Measurements from ENCODE around the gene WDR20. TPM values are rescaled to one million over a fixed set of nuclear protein-coding genes. Genes with fewer than 3 reads are reported as not detected.
A peak's percentile ranks its signal among the peaks of the same experiment; 100 is the strongest.

WDR20 gene
- total RNA-seq, 1 donor from 2014 or later, result 33.4 TPM

DNA sequence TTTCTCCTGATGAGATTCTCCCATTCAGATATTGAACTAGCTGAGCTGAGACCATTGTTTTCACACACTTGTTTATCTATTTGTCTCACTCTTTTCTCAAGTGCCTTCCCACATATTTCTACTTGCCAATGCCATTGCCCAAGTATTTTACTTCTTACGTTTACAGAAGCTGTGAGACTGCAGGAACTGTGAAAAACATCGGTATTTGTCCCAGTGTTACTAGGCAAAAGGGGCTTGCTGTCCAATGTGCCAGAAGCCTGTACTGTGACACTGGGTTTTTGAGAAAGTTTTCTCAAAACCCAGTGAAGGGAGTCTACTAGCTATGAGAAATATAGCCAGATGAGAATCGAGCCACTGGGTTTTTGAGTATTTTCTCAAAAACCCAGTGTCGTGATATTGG is 37.5 kb downstream of the WDR20 start:
- Mint-ChIP-seq H3K4me1 (ENCODE audit: unreplicated experiment) (peaks cover 32% of the 10 kb centered on the region), H3K4me3 (peak overlapping the region; percentile 23), H3K27ac (peak overlapping the region; percentile 99), H3K36me3 (peaks cover 27% of the 10 kb centered on the region), H3K9me3 (no peaks in the 10 kb centered on the region), H3K27me3 (no peaks in the 10 kb centered on the region)
- no peak for DNase-seq (ENCODE audit: extremely low spot score, unreplicated experiment)
- TF ChIP-seq, protein P1, sequence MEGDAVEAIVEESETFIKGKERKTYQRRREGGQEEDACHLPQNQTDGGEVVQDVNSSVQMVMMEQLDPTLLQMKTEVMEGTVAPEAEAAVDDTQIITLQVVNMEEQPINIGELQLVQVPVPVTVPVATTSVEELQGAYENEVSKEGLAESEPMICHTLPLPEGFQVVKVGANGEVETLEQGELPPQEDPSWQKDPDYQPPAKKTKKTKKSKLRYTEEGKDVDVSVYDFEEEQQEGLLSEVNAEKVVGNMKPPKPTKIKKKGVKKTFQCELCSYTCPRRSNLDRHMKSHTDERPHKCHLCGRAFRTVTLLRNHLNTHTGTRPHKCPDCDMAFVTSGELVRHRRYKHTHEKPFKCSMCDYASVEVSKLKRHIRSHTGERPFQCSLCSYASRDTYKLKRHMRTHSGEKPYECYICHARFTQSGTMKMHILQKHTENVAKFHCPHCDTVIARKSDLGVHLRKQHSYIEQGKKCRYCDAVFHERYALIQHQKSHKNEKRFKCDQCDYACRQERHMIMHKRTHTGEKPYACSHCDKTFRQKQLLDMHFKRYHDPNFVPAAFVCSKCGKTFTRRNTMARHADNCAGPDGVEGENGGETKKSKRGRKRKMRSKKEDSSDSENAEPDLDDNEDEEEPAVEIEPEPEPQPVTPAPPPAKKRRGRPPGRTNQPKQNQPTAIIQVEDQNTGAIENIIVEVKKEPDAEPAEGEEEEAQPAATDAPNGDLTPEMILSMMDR (conservative IDR thresholded peaks at IDR 0.05), result no peak

DNA sequence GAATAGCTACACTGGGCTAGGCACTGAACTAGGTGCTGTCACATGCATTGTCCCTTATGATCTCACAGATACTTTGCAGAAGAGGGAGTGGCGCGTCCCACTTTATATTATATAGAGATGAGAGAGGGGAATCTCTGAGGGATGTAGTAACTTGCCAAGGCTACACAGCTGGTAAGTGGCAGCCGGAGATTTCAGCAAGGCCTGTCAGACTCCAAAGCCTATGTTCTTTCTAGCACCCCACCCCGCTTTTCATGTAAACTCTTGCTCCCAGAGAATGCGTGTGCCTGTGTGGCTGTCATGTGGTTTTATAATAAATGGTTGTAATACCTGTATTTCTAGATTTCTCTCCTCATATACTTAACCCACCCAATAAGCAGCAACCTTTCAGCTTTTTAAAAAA is 39.1 kb downstream of the WDR20 start:
- Mint-ChIP-seq H3K27ac (peak overlapping the region; percentile 99), H3K36me3 (peaks cover 27% of the 10 kb centered on the region), H3K4me3 (peak overlapping the region; percentile 78), H3K9me3 (no peaks in the 10 kb centered on the region), H3K27me3 (no peaks in the 10 kb centered on the region), H3K4me1 (ENCODE audit: unreplicated experiment) (peaks cover 44% of the 10 kb centered on the region)
- TF ChIP-seq, protein P1 (conservative IDR thresholded peaks at IDR 0.05), result no peak
- no peak for DNase-seq (ENCODE audit: extremely low spot score, unreplicated experiment)

DNA sequence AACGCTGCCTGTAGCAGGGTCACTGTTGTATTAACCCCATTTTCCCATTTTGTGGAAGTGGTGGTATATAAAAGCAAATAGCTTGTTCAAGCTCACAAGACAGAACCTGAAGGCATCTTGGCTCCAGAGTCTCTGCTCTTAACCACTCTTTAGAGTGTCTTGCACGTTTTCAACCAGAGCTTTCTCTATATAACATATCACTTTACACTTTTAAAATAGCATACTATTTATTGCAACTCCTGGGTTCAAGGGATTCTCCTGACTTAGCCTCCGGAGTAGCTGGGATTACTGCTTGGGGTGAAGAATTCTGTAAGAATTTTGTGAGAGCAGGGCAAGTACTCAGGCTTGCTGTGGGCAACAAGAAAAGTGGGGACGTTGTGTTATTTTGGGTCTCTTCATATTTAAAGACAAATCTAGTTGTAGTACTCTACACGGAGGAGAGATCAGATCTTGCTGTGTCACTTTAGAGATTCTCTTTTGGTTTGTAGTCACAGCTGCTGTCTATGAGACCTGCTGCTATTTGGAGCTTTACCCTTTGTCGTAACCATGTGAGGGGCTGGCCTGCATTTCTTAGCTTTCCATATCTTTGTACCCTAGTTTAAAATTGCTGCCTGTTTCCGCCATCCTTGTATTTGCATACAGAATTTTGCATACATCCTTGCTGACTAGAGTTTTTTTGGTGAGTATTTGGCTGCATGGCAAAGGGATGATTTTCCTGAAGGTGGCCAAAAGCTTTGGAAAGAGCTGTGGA is 40.7 kb downstream of the WDR20 start:
- Mint-ChIP-seq H3K27me3 (no peaks in the 10 kb centered on the region), H3K9me3 (no peaks in the 10 kb centered on the region), H3K4me1 (ENCODE audit: unreplicated experiment) (peaks cover 59% of the 10 kb centered on the region), H3K4me3 (no peak overlapping the region), H3K36me3 (peaks cover 18% of the 10 kb centered on the region), H3K27ac (peak overlapping the region; percentile 65)
- no peak for DNase-seq (ENCODE audit: extremely low spot score, unreplicated experiment)
- TF ChIP-seq, protein P1 (conservative IDR thresholded peaks at IDR 0.05), result no peak

DNA sequence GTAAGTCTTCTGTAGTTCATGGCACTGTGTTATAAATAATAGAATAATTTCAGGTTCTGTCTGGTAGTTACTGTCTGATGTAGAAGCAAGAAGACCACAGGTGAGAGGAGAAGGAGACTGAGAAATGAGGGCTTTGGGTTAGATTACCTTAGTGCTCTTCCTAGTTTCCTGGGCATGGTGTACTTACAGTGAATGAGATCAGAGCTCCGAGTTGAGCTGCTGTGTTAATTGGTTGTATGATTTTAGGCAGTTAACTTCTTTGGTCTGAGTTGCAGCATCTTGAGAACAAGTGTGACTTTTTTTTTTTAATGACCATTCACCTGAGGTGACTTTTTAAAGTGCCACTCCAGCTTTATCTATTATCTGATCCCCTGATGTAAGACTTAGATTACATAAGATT is 41.5 kb downstream of the WDR20 start:
- TF ChIP-seq, protein P1 (conservative IDR thresholded peaks at IDR 0.05), result no peak
- no peak for DNase-seq (ENCODE audit: extremely low spot score, unreplicated experiment)
- H3K27me3 Mint-ChIP-seq, result no peaks in the 10 kb centered on the region
- H3K4me1 Mint-ChIP-seq (ENCODE audit: unreplicated experiment), result peaks cover 67% of the 10 kb centered on the region
- H3K27ac Mint-ChIP-seq, result peak overlapping the region; percentile 65
- peaks cover 17% of the 10 kb centered on the region for H3K36me3 Mint-ChIP-seq
- no peak overlapping the region for H3K4me3 Mint-ChIP-seq
- H3K9me3 Mint-ChIP-seq, result no peaks in the 10 kb centered on the region

DNA sequence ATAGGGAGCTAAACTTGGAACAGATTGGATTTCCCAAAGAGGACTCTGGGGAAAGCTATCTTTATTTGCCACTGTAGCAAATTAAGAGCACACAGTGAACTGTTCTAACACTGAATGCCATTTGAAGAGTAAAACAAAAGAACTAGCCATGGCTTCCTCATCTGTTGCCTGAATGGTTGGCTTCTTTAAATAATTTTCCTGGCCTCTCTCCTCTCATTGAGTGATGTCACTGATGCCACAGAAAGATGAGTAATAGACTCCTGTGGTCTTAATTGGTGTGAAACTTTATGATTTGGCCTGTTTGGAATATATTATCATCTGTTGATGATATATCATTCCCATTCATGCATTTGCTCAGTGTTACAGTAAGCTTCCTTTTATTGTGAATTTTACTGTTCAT is 42.5 kb downstream of the WDR20 start:
- Mint-ChIP-seq H3K36me3 (peaks cover 17% of the 10 kb centered on the region), H3K4me1 (ENCODE audit: unreplicated experiment) (peaks cover 69% of the 10 kb centered on the region), H3K9me3 (no peaks in the 10 kb centered on the region), H3K27ac (no peak overlapping the region), H3K4me3 (no peak overlapping the region), H3K27me3 (no peaks in the 10 kb centered on the region)
- TF ChIP-seq, protein P1 (conservative IDR thresholded peaks at IDR 0.05), result no peak
- no peak for DNase-seq (ENCODE audit: extremely low spot score, unreplicated experiment)

Data from type B pancreatic cell (in vitro differentiated cells).